Mononuclear cell (primary cell): ENCODE data around the gene TREM2. TPM values are rescaled to one million over a fixed set of nuclear protein-coding genes. Genes with fewer than 3 reads are reported as not detected.
"Not testable (repeated sequence)": the region's sequence is repeated elsewhere in the genome, so short reads cannot be mapped to it uniquely, and the experiment has no call there.

Experiments
- H3K27me3 ChIP-seq: 2 replicates; pipeline ENCODE4 v1.6.0; 2011; ENCODE audit warnings: low read length, control low read depth; ENCODE audit not compliant: insufficient read depth
- H3K4me1 ChIP-seq: 2 replicates; pipeline ENCODE4 v1.5.1; 2011; ENCODE audit warnings: mild to moderate bottlenecking, low read length, control low read depth; ENCODE audit not compliant: insufficient read depth
- H3K4me3 ChIP-seq: 2 replicates; pipeline ENCODE4 v1.5.1; 2011; ENCODE audit warnings: mild to moderate bottlenecking, low read length, moderate library complexity
- H3K9me3 ChIP-seq: 2 replicates; pipeline ENCODE4 v1.5.1; 2011; ENCODE audit warnings: low read depth, mild to moderate bottlenecking, control low read depth, low read length
- total RNA-seq: library from RNA; depleted of rRNA; stranded (reverse); fragments of >200 nt; gene quantifications from one replicate; pipeline ENCODE4 v1.2.3, GENCODE V29; 2012

Gene TREM2
- total RNA-seq, 1 donor = not detected

DNA sequence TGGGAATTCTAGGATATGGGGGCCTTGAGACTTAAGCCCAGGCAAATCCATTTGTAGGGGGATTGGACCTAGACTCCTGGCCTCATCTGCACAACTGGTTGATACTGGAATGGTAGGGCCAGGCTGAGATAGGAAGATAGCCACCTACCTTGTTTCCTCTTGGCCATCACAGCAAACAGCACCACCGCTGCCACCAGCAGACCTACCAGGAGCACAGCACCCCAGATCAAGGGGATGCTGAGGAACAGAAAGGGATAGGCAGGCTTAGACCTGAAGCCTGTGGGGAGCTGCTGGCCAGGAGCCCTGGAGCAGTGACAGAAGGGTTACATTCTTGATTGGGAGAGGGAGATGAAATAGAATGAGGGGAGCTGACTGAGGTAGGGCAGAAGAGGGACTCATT lies 12.2 kb downstream of the TREM2 start:
- no peak overlapping the region for H3K4me3 ChIP-seq
- no peaks in the 10 kb centered on the region for H3K4me1 ChIP-seq
- no peaks in the 10 kb centered on the region for H3K27me3 ChIP-seq
- H3K9me3 ChIP-seq = no peaks in the 10 kb centered on the region

GRCh38 chr6:41147917-41148316 lies 15.0 kb downstream of the TREM2 start:
- Histone ChIP-seq H3K9me3 (no peaks in the 10 kb centered on the region), H3K27me3 (no peaks in the 10 kb centered on the region), H3K4me3 (no peak overlapping the region), H3K4me1 (no peaks in the 10 kb centered on the region)

DNA sequence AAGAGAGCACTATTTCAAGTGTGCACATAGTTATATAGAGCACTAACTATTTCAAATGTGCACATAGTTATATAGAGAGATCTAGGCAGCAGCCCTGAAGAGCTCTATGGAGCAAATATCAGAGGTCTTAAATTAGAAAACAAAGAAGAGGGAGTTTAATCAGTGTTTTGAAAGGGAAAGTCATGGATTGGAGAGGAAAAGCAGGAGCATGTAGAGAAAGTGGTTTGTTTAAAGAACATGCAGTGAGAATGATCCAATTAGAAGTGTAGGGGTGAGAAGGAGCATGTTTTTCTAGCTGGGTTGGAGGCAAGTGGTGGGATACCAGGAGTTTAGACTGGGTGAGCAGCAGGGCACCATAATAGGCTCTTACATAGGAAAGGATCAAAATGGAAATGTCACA lies 26.0 kb downstream of the TREM2 start:
- Histone ChIP-seq H3K4me3 (no peak overlapping the region), H3K27me3 (no peaks in the 10 kb centered on the region), H3K9me3 (no peaks in the 10 kb centered on the region), H3K4me1 (no peaks in the 10 kb centered on the region)

DNA sequence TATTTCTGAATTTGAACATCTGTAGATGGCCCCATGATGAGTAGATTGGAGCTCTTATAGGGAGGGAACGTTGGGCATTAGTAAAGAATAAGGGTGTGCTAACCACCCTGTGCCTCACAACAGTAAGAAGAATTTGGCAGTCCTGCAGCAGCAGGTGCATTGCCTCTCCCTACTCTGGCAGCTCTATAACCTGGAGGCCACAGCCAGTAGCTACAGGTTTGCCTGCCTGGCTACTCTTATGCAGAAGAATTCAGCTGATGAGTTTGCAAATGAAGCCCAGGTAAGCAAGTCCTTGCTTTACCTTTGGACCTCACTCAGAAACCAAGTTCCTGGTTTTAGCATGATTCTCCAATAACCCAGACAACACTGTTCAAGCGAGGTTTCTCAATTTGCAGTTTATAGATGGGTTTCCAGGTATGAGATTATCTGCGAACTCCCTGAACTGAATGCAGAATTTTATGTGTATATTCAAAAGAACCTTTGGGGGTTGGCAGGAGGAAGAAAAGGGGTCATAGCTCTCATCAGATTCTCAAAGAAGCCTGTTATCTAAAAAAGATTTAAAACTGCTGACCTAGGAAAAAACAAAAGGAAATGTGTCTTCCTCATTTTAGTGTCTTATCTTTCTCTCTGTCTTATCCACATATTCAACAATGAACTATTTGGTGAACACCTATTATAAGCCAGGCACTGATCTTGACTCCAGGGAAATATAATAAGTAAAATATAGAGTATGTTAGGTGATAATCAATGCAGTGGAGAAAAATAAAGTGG lies 27.7 kb downstream of the TREM2 start:
- Histone ChIP-seq H3K27me3 (no peaks in the 10 kb centered on the region), H3K4me1 (no peaks in the 10 kb centered on the region)

GRCh38 chr6:41132254-41132653 lies 30.7 kb downstream of the TREM2 start:
- no peaks in the 10 kb centered on the region for H3K27me3 ChIP-seq
- H3K9me3 ChIP-seq = no peaks in the 10 kb centered on the region
- H3K4me3 ChIP-seq = no peak overlapping the region
- H3K4me1 ChIP-seq = no peaks in the 10 kb centered on the region

More for the DNA sequence above, 27.7 kb downstream of the TREM2 start:
- Histone ChIP-seq H3K4me3 (no peak overlapping the region), H3K9me3 (no peaks in the 10 kb centered on the region)

GRCh38 chr6:41125282-41125681 lies 37.6 kb downstream of the TREM2 start:
- Histone ChIP-seq H3K9me3 (no peaks in the 10 kb centered on the region), H3K27me3 (no peaks in the 10 kb centered on the region), H3K4me3 (no peak overlapping the region), H3K4me1 (no peaks in the 10 kb centered on the region)

- no peaks in the 10 kb centered on the region for H3K27me3 ChIP-seq
- H3K4me3 ChIP-seq = no peak overlapping the region
- no peaks in the 10 kb centered on the region for H3K4me1 ChIP-seq
- H3K9me3 ChIP-seq = no peaks in the 10 kb centered on the region
Observed at GRCh38 chr6:41122918-41123317, 40.0 kb downstream of the TREM2 start.

GRCh38 chr6:41122373-41122772 lies 40.5 kb downstream of the TREM2 start:
- H3K27me3 ChIP-seq = no peaks in the 10 kb centered on the region
- no peaks in the 10 kb centered on the region for H3K4me1 ChIP-seq
- no peaks in the 10 kb centered on the region for H3K9me3 ChIP-seq
- H3K4me3 ChIP-seq = no peak overlapping the region

GRCh38 chr6:41120058-41120457 lies 42.9 kb downstream of the TREM2 start:
- H3K9me3 ChIP-seq = no peaks in the 10 kb centered on the region
- no peaks in the 10 kb centered on the region for H3K27me3 ChIP-seq
- no peak overlapping the region for H3K4me3 ChIP-seq
- no peaks in the 10 kb centered on the region for H3K4me1 ChIP-seq

- H3K27me3 ChIP-seq = no peaks in the 10 kb centered on the region
- H3K9me3 ChIP-seq = no peaks in the 10 kb centered on the region
- no peak overlapping the region for H3K4me3 ChIP-seq
- no peaks in the 10 kb centered on the region for H3K4me1 ChIP-seq
Observed at GRCh38 chr6:41119508-41119907, 43.4 kb downstream of the TREM2 start.

DNA sequence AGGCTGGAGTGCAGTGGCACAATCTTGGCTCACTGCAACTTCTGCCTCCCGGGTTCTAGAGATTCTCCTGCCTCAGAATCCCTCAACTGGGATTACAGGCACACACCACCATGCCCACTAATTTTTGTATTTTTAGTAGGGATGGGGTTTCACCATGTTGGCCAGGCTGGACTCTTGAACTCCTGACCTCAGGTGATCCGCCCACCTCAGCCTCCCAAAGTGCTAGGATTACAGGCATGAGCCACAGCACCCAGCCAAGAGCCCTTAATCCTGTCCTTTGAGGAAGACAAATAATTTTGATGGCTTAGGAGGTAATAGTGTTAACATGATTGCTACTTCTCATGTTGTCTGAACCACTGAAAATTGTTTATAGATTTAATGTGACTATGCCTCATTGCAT lies 47.9 kb downstream of the TREM2 start:
- H3K27me3 ChIP-seq, H3K9me3 ChIP-seq, H3K4me3 ChIP-seq, H3K4me1 ChIP-seq: not testable (repeated sequence)

GRCh38 chr6:41111017-41111416 lies 51.9 kb downstream of the TREM2 start:
- Histone ChIP-seq H3K4me1 (no peaks in the 10 kb centered on the region), H3K9me3 (no peaks in the 10 kb centered on the region), H3K27me3 (no peaks in the 10 kb centered on the region), H3K4me3 (no peak overlapping the region)

Other genes starting within 250 kb of the TREM2 start
- gene UNC5CL, start 123.9 kb downstream of the TREM2 start, total RNA-seq = 1.2 TPM
- gene TSPO2, start 120.6 kb downstream of the TREM2 start, total RNA-seq = not detected
- not detected for gene APOBEC2, start 109.9 kb downstream of the TREM2 start, total RNA-seq
- 28.2 TPM for gene OARD1, start 90.8 kb downstream of the TREM2 start, total RNA-seq
- gene NFYA, start 90.1 kb downstream of the TREM2 start, total RNA-seq = 16.6 TPM
- 41.7 TPM for gene TREML1, start 8.8 kb downstream of the TREM2 start, total RNA-seq
- gene TREML2, start 38.0 kb upstream of the TREM2 start, total RNA-seq = 1.2 TPM
- not detected for gene TREML4, start 65.2 kb upstream of the TREM2 start, total RNA-seq
- 103 TPM for gene TREM1, start 123.6 kb upstream of the TREM2 start, total RNA-seq
- gene NCR2, start 172.5 kb upstream of the TREM2 start, total RNA-seq = not detected